Measurements from ENCODE around the gene POPDC2. TPM values are rescaled to one million over a fixed set of nuclear protein-coding genes. Genes with fewer than 3 reads are reported as not detected.
"Not testable (repeated sequence)": the region's sequence is repeated elsewhere in the genome, so short reads cannot be mapped to it uniquely, and the experiment has no call there.

The POPDC2 gene
- total and polyA plus RNA-seq, 9 donors = 0.83 to 5.0 (median 2.9) TPM

DNA sequence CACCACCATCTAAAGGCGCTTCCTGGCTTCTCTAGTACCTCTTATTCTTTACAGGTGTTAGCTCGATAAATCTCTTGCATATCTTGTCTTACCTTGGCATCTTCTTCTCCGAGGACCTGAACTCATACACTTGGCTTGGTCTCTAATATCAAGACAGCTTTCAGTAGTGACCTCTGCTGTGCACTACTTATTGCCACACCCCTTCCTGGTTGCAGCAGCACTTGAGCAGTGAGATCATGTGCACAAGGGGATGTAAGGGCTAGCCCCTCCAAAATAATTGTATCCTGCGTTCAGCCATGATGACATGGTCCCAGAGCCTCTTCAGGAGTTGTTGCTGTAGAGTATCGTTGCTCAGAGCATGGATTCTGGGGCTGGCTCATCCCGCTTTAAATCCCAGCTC, 64.0 kb downstream of the POPDC2 start:
- H3K4me3 ChIP-seq = no peak overlapping the region
- H3K36me3 ChIP-seq = no peaks in the 10 kb centered on the region
- H3K9me3 ChIP-seq = no peaks in the 10 kb centered on the region
- DNase-seq = no peak
- peaks cover 3% of the 10 kb centered on the region for H3K4me1 ChIP-seq (ENCODE audit: insufficient read depth)
- intact Hi-C loops (cut with DNase I) = no loop called here
- 92 to 96% (median 93%) methylated on average over 6 of the region's 6 CpGs for WGBS, 3 donors
- TF ChIP-seq EP300 (IDR thresholded peaks at IDR 0.05) (no peak), POLR2A (IDR thresholded peaks at IDR 0.05) (no peak)
- TF ChIP-seq, protein P1, sequence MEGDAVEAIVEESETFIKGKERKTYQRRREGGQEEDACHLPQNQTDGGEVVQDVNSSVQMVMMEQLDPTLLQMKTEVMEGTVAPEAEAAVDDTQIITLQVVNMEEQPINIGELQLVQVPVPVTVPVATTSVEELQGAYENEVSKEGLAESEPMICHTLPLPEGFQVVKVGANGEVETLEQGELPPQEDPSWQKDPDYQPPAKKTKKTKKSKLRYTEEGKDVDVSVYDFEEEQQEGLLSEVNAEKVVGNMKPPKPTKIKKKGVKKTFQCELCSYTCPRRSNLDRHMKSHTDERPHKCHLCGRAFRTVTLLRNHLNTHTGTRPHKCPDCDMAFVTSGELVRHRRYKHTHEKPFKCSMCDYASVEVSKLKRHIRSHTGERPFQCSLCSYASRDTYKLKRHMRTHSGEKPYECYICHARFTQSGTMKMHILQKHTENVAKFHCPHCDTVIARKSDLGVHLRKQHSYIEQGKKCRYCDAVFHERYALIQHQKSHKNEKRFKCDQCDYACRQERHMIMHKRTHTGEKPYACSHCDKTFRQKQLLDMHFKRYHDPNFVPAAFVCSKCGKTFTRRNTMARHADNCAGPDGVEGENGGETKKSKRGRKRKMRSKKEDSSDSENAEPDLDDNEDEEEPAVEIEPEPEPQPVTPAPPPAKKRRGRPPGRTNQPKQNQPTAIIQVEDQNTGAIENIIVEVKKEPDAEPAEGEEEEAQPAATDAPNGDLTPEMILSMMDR (IDR thresholded peaks at IDR 0.05) = no peak
- no peak overlapping the region for H3K27ac ChIP-seq
- H3K27me3 ChIP-seq = no peaks in the 10 kb centered on the region

GRCh38 chr3:119595639-119596334, 64.6 kb downstream of the POPDC2 start:
- Histone ChIP-seq H3K36me3 (no peaks in the 10 kb centered on the region), H3K27ac (no peak overlapping the region), H3K4me3 (no peak overlapping the region), H3K27me3 (no peaks in the 10 kb centered on the region), H3K9me3 (no peaks in the 10 kb centered on the region), H3K4me1 (ENCODE audit: insufficient read depth) (peaks cover 3% of the 10 kb centered on the region)
- 78 to 88% (median 85%) methylated on average over 7 of the region's 7 CpGs for WGBS, 3 donors
- intact Hi-C loops (cut with DNase I) = no loop called here
- DNase-seq = no peak
- TF ChIP-seq POLR2A (IDR thresholded peaks at IDR 0.05) = no peak
- TF ChIP-seq, protein P1 (IDR thresholded peaks at IDR 0.05) = no peak
- TF ChIP-seq EP300 (IDR thresholded peaks at IDR 0.05) = no peak

- H3K27ac ChIP-seq; H3K4me3 ChIP-seq; DNase-seq; H3K27me3 ChIP-seq; intact Hi-C loops (cut with DNase I); H3K9me3 ChIP-seq; H3K4me1 ChIP-seq (ENCODE audit: insufficient read depth); H3K36me3 ChIP-seq: not testable (repeated sequence)
- WGBS, 3 donors = 94 to 95% (median 94%) methylated on average over 1 of the region's 1 CpG
Observed at GRCh38 chr3:119594929-119595328, 65.5 kb downstream of the POPDC2 start.

- 80 to 99% (median 95%) methylated on average over 5 of the region's 5 CpGs for WGBS, 3 donors
- intact Hi-C loops (cut with DNase I) = no loop called here
Observed at GRCh38 chr3:119594066-119594465, 66.3 kb downstream of the POPDC2 start.

DNA sequence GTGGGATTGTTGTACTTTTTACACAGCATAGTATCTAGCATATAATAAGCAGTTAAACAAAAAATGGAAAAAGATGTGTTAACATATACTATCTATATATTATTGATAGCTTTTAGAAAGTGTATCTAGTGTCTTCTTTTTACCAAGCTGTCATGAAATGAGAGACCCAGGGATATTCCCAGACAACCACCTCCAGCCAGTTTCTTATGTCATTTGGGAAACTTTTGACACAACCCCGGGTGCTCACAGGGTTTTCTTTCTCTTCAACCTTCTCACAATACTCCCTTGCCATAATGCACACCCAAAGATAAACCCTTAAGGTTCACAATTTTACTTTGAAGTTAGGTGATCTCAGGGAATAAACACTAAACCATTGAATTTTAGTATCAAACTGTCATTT, 67.5 kb downstream of the POPDC2 start:
- no peak overlapping the region for H3K27ac ChIP-seq
- TF ChIP-seq EP300 (IDR thresholded peaks at IDR 0.05) (no peak), POLR2A (IDR thresholded peaks at IDR 0.05) (no peak)
- TF ChIP-seq, protein P1 (IDR thresholded peaks at IDR 0.05) = no peak
- DNase-seq = no peak
- H3K27me3 ChIP-seq = no peaks in the 10 kb centered on the region
- H3K4me1 ChIP-seq (ENCODE audit: insufficient read depth) = peaks cover 1% of the 10 kb centered on the region
- intact Hi-C loops (cut with DNase I) = no loop called here
- WGBS, 3 donors = 48 to 62% (median 61%) methylated on average over 1 of the region's 1 CpG
- no peaks in the 10 kb centered on the region for H3K9me3 ChIP-seq
- no peaks in the 10 kb centered on the region for H3K36me3 ChIP-seq
- no peak overlapping the region for H3K4me3 ChIP-seq

More at GRCh38 chr3:119594066-119594465, 66.3 kb downstream of the POPDC2 start:
- Histone ChIP-seq H3K36me3 (no peaks in the 10 kb centered on the region), H3K9me3 (no peaks in the 10 kb centered on the region), H3K4me1 (ENCODE audit: insufficient read depth) (peaks cover 1% of the 10 kb centered on the region), H3K27me3 (no peaks in the 10 kb centered on the region), H3K4me3 (no peak overlapping the region), H3K27ac (no peak overlapping the region)
- TF ChIP-seq, protein P1 (IDR thresholded peaks at IDR 0.05) = no peak
- TF ChIP-seq POLR2A (IDR thresholded peaks at IDR 0.05) (no peak), EP300 (IDR thresholded peaks at IDR 0.05) (no peak)
- DNase-seq = no peak
